Stimulated activated CD4-positive, alpha-beta T cell treated with anti-CD3 and anti-CD28 coated beads, Interleukin-1b, Interleukin-23, amount 100 ng/mL, for 1 hour (primary cell): ENCODE data around the gene DMRTC2.

Experiments
- DNase-seq, 2 donors: peaks; one replicate each; pipeline ENCODE4 v3.0.0-alpha.2; 2020; ENCODE audit warnings: low read depth in 2 of 2

Gene DMRTC2

GRCh38 chr19:41845001-41845050 lies at the start of gene DMRTC2:
Gene DMRTC2 (plus strand): TSS chr19:41845042. CDS start chr19:41847429, 2,387 bp downstream.
- DNase-seq, result no peak

- DNase-seq, result no peak
Observed at GRCh38 chr19:41796362-41796761, 48.5 kb upstream of the DMRTC2 start, which contains the start of gene CEACAM3. Gene CEACAM3 (plus strand): TSS chr19:41796587. CDS start chr19:41796678, 91 bp downstream.

DNA sequence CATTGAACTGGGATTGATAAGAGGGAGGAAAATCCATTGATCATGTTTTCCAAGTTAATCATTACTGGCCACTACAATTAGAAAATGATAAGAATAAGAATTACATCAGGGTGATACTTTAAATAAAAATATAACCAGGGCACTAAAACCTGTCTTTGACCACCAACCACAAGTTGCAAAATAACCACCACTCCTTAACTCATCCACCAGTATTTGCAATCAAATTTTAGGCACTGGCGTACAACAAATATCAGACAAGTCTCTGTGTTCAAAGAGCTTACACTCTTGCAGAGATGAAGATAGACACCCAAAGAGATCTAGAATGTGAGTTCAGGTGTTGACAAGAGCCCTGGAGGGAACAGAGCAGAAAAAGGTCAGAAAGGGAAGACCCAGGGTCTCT lies 47.9 kb upstream of the DMRTC2 start:
- no peak for DNase-seq

- DNase-seq, result no peak
Observed at GRCh38 chr19:41799444-41800000, 45.3 kb upstream of the DMRTC2 start.

- no peak for DNase-seq
Observed at GRCh38 chr19:41801031-41801430, 43.8 kb upstream of the DMRTC2 start.

- no peak for DNase-seq
Observed at GRCh38 chr19:41801792-41802211, 43.0 kb upstream of the DMRTC2 start.

- no peak for DNase-seq
Observed at GRCh38 chr19:41802770-41803169, 42.1 kb upstream of the DMRTC2 start.

DNA sequence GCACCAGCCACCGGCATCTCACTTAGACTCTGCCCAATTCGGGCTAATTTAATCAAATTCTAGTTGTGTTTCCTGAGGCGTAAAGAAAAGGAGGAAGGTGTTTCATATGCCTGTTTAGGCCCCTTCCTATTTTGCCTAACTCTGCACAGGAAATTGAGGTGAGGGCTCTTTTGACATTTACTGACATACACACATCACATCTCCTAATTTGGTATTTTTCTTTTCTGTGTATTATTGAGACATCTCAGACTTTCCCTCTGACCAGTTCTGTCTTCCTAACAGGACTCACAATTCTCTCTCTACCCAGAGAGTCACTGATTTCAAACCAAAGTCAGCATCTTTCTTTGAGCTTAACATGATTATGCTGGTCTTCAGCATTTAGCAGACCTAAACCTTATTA lies 40.5 kb upstream of the DMRTC2 start:
- DNase-seq, result no peak

GRCh38 chr19:41807176-41807575 lies 37.7 kb upstream of the DMRTC2 start:
- no peak for DNase-seq

GRCh38 chr19:41808663-41809566 lies 35.9 kb upstream of the DMRTC2 start:
- DNase-seq, result no peak

- DNase-seq, result no peak
Observed at GRCh38 chr19:41810301-41810700, 34.5 kb upstream of the DMRTC2 start.

DNA sequence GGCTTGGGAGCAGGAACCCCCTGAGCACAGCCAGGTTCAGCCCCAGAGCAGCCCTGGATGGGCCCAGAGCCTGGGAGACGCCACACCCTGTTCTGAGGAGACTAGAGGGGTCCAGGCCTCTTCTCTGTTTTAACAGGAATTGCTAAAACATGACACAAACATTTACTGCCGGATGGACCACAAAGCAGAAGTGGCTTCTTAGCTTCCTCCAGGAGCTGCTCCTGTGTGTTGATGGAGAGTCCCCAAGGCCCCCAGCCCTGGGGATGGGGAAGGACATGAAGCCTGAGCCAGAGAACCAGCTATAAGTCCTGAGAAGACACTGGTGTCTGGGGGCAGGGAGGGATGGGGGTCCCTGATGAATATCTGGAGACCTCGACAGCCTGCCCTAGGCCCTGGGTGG lies 33.8 kb upstream of the DMRTC2 start:
- no peak for DNase-seq

DNA sequence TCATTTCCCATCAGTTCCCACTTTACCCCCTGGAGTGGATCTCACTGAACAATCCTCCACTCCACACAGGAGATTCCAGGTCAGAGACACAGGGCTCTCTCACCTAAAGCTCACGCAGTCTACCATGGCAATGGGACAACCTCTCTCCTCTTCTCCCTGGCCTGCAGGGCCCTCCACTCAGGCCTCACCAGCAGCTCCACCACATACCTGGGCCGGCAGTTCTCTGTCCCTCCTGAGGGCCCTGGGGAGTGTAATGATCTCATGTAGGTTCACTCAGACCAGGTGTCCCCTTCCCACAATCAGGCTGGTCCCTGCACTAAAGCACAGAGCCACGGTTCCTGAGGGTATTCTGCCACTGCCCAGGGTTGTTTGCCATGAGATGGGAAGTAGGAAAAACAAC lies 32.9 kb upstream of the DMRTC2 start:
- no peak for DNase-seq

- no peak for DNase-seq
Observed at GRCh38 chr19:41813911-41814310, 30.9 kb upstream of the DMRTC2 start.

DNA sequence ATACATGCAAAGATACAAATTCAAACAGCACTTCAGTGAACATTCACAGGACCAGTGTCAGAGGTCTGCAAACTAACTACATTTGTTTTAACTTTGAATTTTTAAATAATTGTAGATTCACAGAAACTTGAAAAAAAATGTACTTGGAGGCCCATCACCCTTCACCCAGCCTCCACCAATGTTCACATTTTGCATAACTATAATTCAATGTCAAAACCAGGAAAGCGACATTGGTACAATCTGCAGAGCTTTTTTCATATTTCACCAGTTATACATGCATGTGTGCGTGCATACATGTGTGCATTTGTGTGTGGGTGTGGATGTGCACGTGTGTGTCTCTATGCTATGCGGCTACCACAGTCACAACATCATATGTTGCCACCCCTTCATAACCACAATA lies 29.5 kb upstream of the DMRTC2 start:
- no peak for DNase-seq

GRCh38 chr19:41816761-41817160 lies 28.1 kb upstream of the DMRTC2 start:
- DNase-seq, result no peak

GRCh38 chr19:41821003-41821735 lies 23.7 kb upstream of the DMRTC2 start:
- DNase-seq, result no peak

DNA sequence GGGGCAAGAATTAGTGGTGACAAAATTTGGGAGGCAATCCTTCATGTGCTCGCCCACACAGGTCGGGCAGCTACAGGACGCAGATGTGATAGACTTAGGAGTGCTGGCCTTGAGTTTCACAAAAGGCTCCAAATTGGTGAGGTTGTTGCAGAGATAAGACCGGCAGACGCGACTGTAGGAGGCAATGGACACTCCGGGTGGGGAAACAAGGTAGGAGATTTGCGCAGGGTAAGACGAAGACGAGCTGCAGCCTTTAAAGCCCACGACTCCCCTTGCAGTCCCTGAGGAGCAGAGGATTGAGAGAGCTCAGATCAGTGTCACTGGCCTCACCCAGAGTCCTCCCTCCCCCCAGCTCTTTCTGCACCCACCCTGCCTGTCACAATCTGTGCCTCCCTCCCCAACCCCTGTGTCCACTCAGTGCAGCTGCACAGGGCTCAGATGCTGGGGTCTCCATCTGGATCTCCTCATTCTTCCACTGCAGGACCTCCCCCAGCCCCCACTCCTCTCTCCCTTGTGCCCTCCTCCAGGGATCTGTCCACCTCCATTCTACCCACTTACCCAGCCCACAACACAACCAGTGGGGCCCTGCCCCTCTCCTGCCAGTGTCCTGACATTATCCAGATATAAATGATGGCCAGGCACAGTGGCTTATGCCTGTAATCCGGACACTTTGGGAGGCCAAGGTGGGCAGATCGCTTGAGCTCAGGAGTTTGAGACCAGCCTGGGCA lies 6.7 kb upstream of the DMRTC2 start:
- DNase-seq, result no peak

GRCh38 chr19:41839211-41839610 lies 5.6 kb upstream of the DMRTC2 start:
- no peak for DNase-seq

DNA sequence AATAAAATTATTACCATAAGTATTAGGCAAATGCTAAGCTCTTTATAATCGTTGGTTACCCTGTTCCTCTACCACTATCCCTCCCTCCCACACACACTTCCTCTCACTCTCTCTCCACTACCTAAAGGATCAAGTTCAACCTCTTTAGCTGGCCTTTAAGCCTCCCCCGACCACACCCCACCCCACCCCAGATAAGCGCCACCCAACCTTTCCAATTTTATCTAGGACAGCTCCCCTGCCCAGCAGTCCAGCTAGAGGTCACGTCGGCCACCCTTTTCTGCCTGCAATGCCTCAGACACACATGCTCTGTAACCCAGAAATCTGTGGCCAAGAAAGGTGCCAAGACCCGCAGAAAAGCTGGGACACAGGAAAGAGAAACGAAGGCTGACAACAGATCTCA lies 1.5 kb upstream of the DMRTC2 start:
- no peak for DNase-seq

DNA sequence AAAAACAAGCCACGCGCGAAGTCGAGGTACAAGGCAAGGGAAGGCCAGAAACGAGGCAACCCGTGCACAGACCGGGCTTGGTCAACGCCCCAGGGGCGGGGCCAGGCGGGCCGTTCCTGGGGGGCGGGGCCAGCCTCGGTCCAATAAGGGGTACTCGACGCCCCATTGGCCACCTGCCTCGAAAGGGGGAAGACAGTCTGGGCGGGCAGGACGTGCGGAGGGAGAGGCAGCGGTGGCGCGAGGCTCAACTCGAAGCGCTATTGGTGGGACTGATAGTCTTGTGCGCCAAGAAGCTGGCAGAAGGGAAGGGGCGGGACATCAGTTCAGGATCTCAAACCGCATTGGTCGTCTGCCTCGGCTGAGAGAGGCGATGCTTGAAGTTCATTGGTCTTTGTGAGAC lies 241 bp upstream of the DMRTC2 start, which contains the start of gene LYPD4:
TSS of gene LYPD4 (minus strand) at position 83 of the 400 bp plus-strand sequence. CDS start 5,398 bp downstream, outside the sequence.
- DNase-seq, result no peak

DNA sequence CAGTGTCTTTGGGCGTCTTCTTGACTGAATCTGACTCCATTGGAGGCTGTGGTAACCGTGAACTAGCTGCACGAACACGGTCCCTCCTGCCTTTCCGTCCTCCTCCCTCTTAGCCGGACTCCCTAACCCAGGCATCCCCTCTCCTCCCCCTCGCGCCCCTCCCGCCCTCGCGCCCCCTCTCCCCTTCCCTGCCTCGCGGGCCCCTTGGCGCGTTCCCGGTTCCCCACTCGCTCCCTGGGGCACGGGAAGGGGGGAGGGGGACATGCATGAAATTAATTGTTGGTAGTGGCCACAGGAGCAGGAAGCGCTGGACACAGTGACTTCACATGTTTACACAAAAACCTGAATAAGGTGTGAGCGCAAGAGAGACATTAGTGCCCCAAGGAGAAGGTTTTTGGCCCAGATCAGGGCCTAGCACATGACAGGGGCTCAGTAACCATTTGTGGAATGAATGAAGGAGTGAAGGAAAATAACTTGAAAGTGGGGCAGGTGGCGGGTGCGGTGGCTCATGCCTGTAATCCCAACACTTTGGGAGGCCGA lies 279 bp downstream of the DMRTC2 start:
- no peak for DNase-seq
